ENCODE measurements around the gene ORMDL3.

ORMDL3 gene

DNA sequence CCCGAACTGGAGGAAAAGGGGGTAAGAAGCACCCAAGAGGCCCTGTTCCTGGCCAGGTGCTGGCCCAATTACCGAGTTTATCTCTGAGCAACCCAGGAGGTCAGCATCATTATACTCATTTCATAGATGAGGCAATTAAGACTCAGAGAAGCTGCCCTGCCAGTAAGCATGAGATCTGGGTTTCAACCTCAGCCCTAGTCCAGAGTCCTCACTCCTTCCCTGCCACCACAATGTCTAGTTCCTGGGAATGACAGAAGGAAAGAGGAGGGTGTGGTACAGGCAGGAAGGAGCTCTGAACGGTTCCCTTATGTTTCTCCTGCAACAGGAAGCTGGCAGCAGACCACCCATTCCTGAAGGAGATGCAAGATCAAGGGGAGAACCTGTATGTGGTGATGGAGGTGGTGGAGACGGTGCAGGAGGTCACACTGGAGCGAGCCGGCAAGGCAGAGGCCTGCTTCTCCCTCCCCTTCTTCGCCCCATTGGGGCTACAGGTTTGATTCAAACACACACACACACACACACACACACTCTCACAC is 42.8 kb upstream of the ORMDL3 start:
- TF ChIP-seq, protein P1, sequence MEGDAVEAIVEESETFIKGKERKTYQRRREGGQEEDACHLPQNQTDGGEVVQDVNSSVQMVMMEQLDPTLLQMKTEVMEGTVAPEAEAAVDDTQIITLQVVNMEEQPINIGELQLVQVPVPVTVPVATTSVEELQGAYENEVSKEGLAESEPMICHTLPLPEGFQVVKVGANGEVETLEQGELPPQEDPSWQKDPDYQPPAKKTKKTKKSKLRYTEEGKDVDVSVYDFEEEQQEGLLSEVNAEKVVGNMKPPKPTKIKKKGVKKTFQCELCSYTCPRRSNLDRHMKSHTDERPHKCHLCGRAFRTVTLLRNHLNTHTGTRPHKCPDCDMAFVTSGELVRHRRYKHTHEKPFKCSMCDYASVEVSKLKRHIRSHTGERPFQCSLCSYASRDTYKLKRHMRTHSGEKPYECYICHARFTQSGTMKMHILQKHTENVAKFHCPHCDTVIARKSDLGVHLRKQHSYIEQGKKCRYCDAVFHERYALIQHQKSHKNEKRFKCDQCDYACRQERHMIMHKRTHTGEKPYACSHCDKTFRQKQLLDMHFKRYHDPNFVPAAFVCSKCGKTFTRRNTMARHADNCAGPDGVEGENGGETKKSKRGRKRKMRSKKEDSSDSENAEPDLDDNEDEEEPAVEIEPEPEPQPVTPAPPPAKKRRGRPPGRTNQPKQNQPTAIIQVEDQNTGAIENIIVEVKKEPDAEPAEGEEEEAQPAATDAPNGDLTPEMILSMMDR (IDR thresholded peaks at IDR 0.05; ENCODE audit: borderline replicate concordance, insufficient read depth, low read depth, low read length), result no peak
- H3K4me3 ChIP-seq (ENCODE audit: low read depth, low read length), result no peak overlapping the region

DNA sequence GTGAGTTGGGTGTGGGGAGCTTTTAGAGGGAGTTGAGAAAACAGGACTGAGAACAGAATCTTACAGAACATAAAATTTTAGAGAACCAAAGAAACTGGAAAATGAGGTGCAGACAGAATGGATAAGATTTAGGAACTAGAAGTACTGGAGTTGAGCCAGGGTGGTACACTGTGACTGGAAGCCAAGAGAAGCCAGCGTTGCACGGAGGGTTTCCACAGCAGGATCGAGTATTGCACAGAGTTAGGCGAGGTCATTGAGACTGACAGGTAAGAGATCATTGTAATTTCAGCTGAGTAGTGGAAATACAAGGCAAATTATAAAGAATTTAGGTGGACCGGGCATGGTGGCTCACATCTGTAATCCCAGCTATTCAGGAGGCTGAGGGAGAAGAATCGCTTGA is 42.0 kb upstream of the ORMDL3 start:
- TF ChIP-seq, protein P1 (IDR thresholded peaks at IDR 0.05; ENCODE audit: borderline replicate concordance, insufficient read depth, low read depth, low read length), result no peak
- no peak overlapping the region for H3K4me3 ChIP-seq (ENCODE audit: low read depth, low read length)

DNA sequence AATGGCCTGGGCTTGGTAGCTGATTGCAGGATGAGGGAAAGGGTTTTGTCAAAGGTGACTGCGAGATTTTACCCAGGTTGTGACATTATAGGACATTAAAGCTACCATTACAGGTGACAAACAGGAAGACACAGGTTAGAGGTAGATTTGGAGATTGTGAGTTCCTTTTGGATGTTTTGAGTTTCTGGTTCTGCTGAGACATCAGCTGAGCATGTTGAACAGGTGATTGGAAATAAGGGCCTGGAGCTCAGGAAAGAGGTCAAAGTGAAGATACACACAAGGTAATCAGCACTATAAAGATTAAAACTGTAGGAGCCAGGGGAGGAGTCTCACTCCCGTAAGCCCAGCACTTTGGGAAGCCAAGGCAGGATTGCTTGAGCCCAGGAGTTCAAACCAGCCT is 41.4 kb upstream of the ORMDL3 start:
- TF ChIP-seq, protein P1 (IDR thresholded peaks at IDR 0.05; ENCODE audit: borderline replicate concordance, insufficient read depth, low read depth, low read length), result no peak
- no peak overlapping the region for H3K4me3 ChIP-seq (ENCODE audit: low read depth, low read length)

DNA sequence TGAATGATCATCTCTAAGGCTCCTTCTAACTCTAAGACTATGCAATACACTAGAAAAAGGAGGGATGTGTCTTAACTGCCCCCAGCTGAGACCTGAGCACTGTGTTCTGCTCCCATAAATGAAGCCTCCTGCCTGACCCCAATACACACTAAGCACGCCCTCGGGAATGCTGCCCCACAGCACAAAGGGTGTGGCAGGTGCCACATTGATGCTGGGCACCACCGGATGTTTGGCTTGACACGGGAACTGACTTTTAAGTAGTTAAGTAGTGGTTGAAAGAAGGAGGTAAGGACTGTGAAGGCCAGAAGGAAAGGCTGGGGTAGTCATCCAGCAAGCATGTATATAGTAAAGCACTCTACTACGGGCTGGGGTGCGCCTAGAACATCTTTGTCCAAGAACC is 39.4 kb upstream of the ORMDL3 start:
- TF ChIP-seq, protein P1 (IDR thresholded peaks at IDR 0.05; ENCODE audit: borderline replicate concordance, insufficient read depth, low read depth, low read length), result no peak

DNA sequence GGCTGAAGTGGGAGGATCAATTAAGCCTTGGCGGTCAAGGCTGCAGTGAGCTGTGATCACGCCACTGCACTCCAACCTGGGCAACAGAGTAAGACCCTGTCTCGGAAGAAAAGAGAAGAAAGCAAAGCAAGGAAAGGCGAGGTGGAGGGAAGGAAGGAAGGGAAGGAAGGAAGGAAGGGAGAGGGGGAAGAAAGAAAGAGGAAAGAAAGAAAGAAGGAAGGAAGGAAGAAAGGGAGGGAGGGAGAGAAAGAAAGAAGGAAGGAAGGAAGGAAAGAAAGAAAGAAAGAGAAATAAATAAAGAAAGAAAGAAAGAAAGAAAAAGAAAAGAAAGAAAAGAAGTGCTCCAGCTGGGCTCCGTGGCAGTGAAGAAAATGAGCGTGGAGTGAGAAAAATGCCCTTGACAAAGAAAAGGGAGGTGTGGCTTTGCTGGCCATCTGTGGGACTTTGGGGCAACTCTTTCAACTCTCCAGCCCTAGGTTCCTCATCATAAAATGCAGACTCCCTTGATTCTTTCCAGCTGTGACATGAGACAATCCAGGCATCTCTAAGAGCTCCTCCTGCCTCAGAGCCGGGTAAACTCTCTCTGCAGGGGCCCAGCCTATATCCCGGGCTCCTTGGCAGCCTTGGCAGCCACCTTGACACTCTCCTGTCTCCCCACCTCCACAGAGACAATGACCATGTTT is 37.8 kb upstream of the ORMDL3 start:
- TF ChIP-seq, protein P1 (IDR thresholded peaks at IDR 0.05; ENCODE audit: borderline replicate concordance, insufficient read depth, low read depth, low read length), result no peak
- no peak overlapping the region for H3K4me3 ChIP-seq (ENCODE audit: low read depth, low read length)

More for the DNA sequence above, 39.4 kb upstream of the ORMDL3 start:
- no peak overlapping the region for H3K4me3 ChIP-seq (ENCODE audit: low read depth, low read length)

DNA sequence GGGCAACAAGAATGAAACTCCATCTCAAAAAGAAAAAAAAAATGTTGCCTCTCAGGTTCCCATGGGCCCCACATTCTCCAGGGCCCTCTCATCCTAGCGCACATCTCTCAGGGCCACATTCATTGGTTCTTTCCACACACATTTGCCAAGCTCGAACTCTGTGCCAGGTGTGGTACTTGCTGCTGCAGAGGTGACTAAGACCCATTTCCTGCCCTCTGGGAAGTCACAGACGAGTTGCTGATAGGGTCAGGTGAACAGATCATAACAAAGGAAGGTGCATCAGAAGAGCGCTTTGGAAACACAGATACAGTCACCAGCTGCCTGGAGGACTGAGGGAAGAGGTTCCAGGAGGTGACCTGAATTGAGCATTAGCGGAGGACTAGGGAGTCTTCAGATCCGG is 36.4 kb upstream of the ORMDL3 start:
- no peak overlapping the region for H3K4me3 ChIP-seq (ENCODE audit: low read depth, low read length)
- TF ChIP-seq, protein P1 (IDR thresholded peaks at IDR 0.05; ENCODE audit: borderline replicate concordance, insufficient read depth, low read depth, low read length), result no peak

DNA sequence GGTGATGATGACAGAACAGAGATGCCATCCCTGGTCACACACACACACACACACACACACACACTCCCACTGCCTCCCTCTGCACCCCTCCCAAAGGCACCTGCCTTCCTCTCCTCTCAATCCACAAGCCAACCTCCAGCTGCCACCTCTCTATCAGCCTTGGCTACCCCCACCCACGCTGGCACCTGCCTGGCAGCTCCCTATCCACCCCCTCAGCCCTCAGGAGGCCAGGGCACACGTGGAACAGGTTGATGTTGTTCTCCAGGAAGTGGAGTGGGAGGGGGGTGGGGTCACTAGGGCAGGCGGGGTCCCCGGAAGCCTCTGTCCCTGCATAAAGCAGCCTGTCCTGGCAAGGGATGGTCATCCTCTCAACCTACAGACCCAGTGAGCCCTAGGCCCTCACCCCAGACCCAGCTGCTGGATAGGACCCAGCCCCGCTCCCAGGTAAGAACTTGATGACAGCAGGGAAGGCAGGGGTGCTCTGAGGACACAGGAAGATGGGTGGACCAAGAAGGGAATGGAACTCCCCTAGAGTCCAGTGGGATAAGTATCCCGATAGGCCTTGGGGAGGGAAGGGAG is 35.3 kb upstream of the ORMDL3 start, which contains the start of gene GSDMA:
Gene GSDMA, plus strand, starts transcription at position 363 of the 579 bp plus-strand sequence. CDS start 2,684 bp downstream, outside the sequence.
- H3K4me3 ChIP-seq (ENCODE audit: low read depth, low read length), result no peak within 1 kb of the TSS
- TF ChIP-seq, protein P1 (IDR thresholded peaks at IDR 0.05; ENCODE audit: borderline replicate concordance, insufficient read depth, low read depth, low read length), result no peak
